HEK293 (cell line): ENCODE results near the gene VIP.

Source experiments
- CTCF ChIA-PET: fragments of 350-600 bp; formaldehyde crosslinking; extraction: SDS; loops from one replicate; lab custom pipeline; 2021; ENCODE audit warnings: antibody characterized with exemption; lab: Yijun Ruan, JAX
- POLR2A ChIA-PET: fragments of 300-600 bp; formaldehyde crosslinking; extraction: SDS; loops from one replicate; lab custom pipeline; 2020; ENCODE audit warnings: antibody characterized with exemption, inconsistent platforms; lab: Yijun Ruan, JAX
- H3K27ac ChIP-seq: fragments of 200-500 bp; sonication (Bioruptor generic); 2 replicates; pipeline ENCODE4 v1.5.1; 2014; ENCODE audit warnings: low read depth, low read length, control low read depth, inconsistent platforms; ENCODE audit errors: extremely low read depth
- H3K36me3 ChIP-seq, 2 experiments: fragments of 200-500 bp in 1 of 2; sonication (Bioruptor generic) in 1 of 2; 1 replicate in 1 of 2; 2 replicates in 1 of 2; pipeline ENCODE4 v1.5.1; 2014 to 2017; ENCODE audit warnings: inconsistent platforms in 2 of 2, low read length in 2 of 2; ENCODE audit not compliant: control insufficient read depth in 2 of 2, insufficient read depth in 1 of 2
- H3K4me1 ChIP-seq: fragments of 200-500 bp; sonication (Bioruptor generic); 2 replicates; pipeline ENCODE4 v1.5.1; 2014; ENCODE audit warnings: mild to moderate bottlenecking, low read length, inconsistent platforms; ENCODE audit not compliant: control insufficient read depth, insufficient read depth
- H3K4me3 ChIP-seq: 2 replicates; pipeline ENCODE4 v1.5.1; 2011; ENCODE audit warnings: low read depth, mild to moderate bottlenecking, control low read depth, low read length, moderate library complexity
- H3K9me3 ChIP-seq: fragments of 200-500 bp; sonication (Bioruptor generic); 2 replicates; pipeline ENCODE4 v1.5.1; 2014; ENCODE audit warnings: low read depth, low read length, inconsistent platforms; ENCODE audit not compliant: control insufficient read depth, insufficient read depth
- AEBP2 ChIP-seq: fragments of 450-650 bp; formaldehyde crosslinking; IDR thresholded peaks from 2 replicates; pipeline ENCODE4 v1.5.1; 2016; ENCODE audit warnings: missing biosample characterization, missing genetic modification characterization, borderline replicate concordance
- SCRT1 ChIP-seq: fragments of 450-650 bp; formaldehyde crosslinking; IDR thresholded peaks from 2 replicates; pipeline ENCODE4 v1.5.1; 2016; ENCODE audit warnings: missing biosample characterization, missing genetic modification characterization, borderline replicate concordance
- SP3 ChIP-seq: fragments of 450-650 bp; formaldehyde crosslinking; IDR thresholded peaks from 2 replicates; pipeline ENCODE4 v1.5.1; 2016; ENCODE audit warnings: missing biosample characterization, missing genetic modification characterization
- ZNF146 ChIP-seq: fragments of 450-650 bp; formaldehyde crosslinking; IDR thresholded peaks from 2 replicates; pipeline ENCODE4 v1.5.1; 2016; ENCODE audit warnings: missing biosample characterization, missing genetic modification characterization
- ZNF350 ChIP-seq: fragments of 450-650 bp; formaldehyde crosslinking; IDR thresholded peaks from 2 replicates; pipeline ENCODE4 v1.5.0; 2017; ENCODE audit warnings: missing biosample characterization, mild to moderate bottlenecking, missing genetic modification characterization
- ZNF510 ChIP-seq: fragments of 450-650 bp; formaldehyde crosslinking; IDR thresholded peaks from 2 replicates; pipeline ENCODE4 v1.5.1; 2018; ENCODE audit warnings: mild to moderate bottlenecking, missing genetic modification characterization, missing biosample characterization; ENCODE audit not compliant: insufficient replicate concordance
- ZNF521 ChIP-seq: fragments of 450-650 bp; formaldehyde crosslinking; IDR thresholded peaks from 2 replicates; pipeline ENCODE4 v1.5.1; 2017; ENCODE audit warnings: missing biosample characterization, mild to moderate bottlenecking, missing genetic modification characterization
- ZNF660 ChIP-seq: fragments of 450-650 bp; IDR thresholded peaks from 2 replicates; pipeline ENCODE4 v1.5.1; 2018; ENCODE audit warnings: missing biosample characterization, mild to moderate bottlenecking, missing genetic modification characterization
- ZNF843 ChIP-seq: fragments of 450-650 bp; formaldehyde crosslinking; IDR thresholded peaks from 2 replicates; pipeline ENCODE4 v1.5.1; 2016; ENCODE audit warnings: missing biosample characterization, missing genetic modification characterization
- TF ChIP-seq, protein P1 (sequence below): fragments of 450-650 bp; formaldehyde crosslinking; IDR thresholded peaks from 2 replicates; pipeline ENCODE4 v1.5.1; 2016; ENCODE audit warnings: missing biosample characterization, missing genetic modification characterization
- TF ChIP-seq, protein P2 (sequence below): fragments of 450-650 bp; formaldehyde crosslinking; IDR thresholded peaks from 2 replicates; pipeline ENCODE4 v1.5.1; 2017; ENCODE audit warnings: missing biosample characterization, missing genetic modification characterization
- TF ChIP-seq, protein P3 (sequence below): fragments of 450-650 bp; formaldehyde crosslinking; IDR thresholded peaks from 2 replicates; pipeline ENCODE4 v1.5.1; 2016; ENCODE audit warnings: missing biosample characterization, missing genetic modification characterization
- TF ChIP-seq, protein P4 (sequence below): fragments of 450-650 bp; formaldehyde crosslinking; IDR thresholded peaks from 2 replicates; pipeline ENCODE4 v1.5.1; 2016; ENCODE audit warnings: missing biosample characterization, missing genetic modification characterization

The VIP gene

DNA sequence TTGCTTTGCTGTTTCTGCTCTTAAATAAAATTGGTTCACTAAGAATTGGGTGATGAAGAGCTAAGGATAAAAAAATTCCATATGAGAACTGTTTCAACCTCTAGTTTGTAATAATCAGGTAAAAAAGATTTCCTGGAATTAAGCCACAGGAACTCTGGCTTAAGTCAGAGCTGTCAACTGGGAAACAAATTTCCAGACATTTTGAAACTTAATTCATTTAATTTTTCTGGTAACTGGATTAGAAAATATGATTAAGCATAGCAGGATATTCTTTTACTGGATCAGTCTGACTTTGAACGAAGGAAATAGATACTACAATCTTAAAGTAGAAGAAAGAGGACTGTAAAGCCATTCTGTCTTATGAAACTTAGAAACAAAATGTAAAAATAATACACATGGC is 1.3 kb upstream of the VIP start (continued):
- TF ChIP-seq, protein P1, sequence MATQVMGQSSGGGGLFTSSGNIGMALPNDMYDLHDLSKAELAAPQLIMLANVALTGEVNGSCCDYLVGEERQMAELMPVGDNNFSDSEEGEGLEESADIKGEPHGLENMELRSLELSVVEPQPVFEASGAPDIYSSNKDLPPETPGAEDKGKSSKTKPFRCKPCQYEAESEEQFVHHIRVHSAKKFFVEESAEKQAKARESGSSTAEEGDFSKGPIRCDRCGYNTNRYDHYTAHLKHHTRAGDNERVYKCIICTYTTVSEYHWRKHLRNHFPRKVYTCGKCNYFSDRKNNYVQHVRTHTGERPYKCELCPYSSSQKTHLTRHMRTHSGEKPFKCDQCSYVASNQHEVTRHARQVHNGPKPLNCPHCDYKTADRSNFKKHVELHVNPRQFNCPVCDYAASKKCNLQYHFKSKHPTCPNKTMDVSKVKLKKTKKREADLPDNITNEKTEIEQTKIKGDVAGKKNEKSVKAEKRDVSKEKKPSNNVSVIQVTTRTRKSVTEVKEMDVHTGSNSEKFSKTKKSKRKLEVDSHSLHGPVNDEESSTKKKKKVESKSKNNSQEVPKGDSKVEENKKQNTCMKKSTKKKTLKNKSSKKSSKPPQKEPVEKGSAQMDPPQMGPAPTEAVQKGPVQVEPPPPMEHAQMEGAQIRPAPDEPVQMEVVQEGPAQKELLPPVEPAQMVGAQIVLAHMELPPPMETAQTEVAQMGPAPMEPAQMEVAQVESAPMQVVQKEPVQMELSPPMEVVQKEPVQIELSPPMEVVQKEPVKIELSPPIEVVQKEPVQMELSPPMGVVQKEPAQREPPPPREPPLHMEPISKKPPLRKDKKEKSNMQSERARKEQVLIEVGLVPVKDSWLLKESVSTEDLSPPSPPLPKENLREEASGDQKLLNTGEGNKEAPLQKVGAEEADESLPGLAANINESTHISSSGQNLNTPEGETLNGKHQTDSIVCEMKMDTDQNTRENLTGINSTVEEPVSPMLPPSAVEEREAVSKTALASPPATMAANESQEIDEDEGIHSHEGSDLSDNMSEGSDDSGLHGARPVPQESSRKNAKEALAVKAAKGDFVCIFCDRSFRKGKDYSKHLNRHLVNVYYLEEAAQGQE (tag by site-specific recombination): no peak
- TF ChIP-seq, protein P2, sequence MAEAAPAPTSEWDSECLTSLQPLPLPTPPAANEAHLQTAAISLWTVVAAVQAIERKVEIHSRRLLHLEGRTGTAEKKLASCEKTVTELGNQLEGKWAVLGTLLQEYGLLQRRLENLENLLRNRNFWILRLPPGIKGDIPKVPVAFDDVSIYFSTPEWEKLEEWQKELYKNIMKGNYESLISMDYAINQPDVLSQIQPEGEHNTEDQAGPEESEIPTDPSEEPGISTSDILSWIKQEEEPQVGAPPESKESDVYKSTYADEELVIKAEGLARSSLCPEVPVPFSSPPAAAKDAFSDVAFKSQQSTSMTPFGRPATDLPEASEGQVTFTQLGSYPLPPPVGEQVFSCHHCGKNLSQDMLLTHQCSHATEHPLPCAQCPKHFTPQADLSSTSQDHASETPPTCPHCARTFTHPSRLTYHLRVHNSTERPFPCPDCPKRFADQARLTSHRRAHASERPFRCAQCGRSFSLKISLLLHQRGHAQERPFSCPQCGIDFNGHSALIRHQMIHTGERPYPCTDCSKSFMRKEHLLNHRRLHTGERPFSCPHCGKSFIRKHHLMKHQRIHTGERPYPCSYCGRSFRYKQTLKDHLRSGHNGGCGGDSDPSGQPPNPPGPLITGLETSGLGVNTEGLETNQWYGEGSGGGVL (tag by site-specific recombination): no peak
- TF ChIP-seq, all 188 proteins: peak for 0

DNA sequence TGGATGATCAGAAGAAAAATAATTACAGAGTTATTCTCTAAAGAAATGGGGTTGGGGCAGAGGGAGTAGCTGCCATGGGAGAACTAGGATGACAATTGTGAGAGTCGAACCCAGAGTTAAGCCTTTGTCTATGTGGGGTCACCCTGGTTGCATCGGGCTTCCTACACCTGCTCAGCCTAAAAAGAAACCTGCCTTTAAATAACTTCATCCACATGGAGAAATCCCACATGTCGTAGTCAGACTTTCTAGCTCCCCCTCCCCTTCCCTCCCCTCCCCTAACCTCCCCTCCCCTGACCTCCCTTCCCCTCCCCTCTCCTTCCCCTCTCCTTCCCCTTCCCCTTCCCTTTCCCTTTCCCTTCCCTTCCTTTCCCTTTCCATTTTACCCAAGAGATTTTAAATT is 14.7 kb downstream of the VIP start:
- Histone ChIP-seq H3K4me1 (no peaks in the 10 kb centered on the region), H3K9me3 (no peaks in the 10 kb centered on the region), H3K27ac (no peak overlapping the region), H3K36me3 (no peaks in the 10 kb centered on the region), H3K4me3 (no peak overlapping the region)
- TF ChIP-seq ZNF146 (tag by site-specific recombination) (no peak), ZNF350 (tag by site-specific recombination) (no peak), ZNF843 (tag by site-specific recombination) (no peak), ZNF510 (no peak)
- ChIA-PET CTCF (no interaction called here), POLR2A (no interaction called here)

DNA sequence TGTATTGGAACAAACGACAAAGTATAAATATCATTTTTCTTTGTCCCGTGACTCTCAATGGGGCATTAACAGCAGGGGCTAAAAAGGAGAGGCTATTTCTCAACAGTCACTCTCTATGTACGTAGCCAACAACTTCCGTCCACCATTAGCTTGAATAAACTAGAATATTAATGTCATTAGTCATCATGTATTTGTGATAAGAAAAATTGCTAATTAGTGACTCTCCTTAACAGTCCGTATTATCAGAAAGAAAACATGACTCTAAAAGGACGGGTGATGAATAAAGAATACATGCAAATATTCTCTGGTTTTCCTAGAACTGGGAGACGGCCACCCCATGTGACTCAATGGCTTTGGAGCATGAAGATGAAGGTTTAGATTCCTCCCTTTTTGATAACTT is 18.6 kb downstream of the VIP start:
- no peak overlapping the region for H3K27ac ChIP-seq
- CTCF ChIA-PET: interaction anchor here (0.5 kb wide), 1 partner anchor 463 kb away, joined by 3 read pairs; no protein-coding TSS in a partner anchor
- POLR2A ChIA-PET: no interaction called here
- no peak overlapping the region for H3K4me3 ChIP-seq
- H3K36me3 ChIP-seq: no peaks in the 10 kb centered on the region
- H3K9me3 ChIP-seq: no peaks in the 10 kb centered on the region
- H3K4me1 ChIP-seq: no peaks in the 10 kb centered on the region
- TF ChIP-seq SP3 (tag by site-specific recombination) (no peak), ZNF521 (no peak), ZNF660 (tag by site-specific recombination) (no peak), AEBP2 (tag by site-specific recombination) (no peak), SCRT1 (no peak)
- TF ChIP-seq, protein P1 (tag by site-specific recombination): no peak
- TF ChIP-seq, protein P3, sequence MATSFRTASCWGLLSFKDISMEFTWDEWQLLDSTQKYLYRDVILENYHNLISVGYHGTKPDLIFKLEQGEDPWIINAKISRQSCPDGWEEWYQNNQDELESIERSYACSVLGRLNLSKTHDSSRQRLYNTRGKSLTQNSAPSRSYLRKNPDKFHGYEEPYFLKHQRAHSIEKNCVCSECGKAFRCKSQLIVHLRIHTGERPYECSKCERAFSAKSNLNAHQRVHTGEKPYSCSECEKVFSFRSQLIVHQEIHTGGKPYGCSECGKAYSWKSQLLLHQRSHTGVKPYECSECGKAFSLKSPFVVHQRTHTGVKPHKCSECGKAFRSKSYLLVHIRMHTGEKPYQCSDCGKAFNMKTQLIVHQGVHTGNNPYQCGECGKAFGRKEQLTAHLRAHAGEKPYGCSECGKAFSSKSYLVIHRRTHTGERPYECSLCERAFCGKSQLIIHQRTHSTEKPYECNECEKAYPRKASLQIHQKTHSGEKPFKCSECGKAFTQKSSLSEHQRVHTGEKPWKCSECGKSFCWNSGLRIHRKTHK: no peak
- TF ChIP-seq, protein P4, sequence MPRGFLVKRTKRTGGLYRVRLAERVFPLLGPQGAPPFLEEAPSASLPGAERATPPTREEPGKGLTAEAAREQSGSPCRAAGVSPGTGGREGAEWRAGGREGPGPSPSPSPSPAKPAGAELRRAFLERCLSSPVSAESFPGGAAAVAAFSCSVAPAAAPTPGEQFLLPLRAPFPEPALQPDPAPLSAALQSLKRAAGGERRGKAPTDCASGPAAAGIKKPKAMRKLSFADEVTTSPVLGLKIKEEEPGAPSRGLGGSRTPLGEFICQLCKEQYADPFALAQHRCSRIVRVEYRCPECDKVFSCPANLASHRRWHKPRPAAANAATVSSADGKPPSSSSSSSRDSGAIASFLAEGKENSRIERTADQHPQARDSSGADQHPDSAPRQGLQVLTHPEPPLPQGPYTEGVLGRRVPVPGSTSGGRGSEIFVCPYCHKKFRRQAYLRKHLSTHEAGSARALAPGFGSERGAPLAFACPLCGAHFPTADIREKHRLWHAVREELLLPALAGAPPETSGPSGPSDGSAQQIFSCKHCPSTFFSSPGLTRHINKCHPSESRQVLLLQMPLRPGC: no peak
